Cardiac muscle cell (in vitro differentiated cells and primary cell): Measurements from ENCODE around the gene RNF13. TPM values are rescaled to one million over a fixed set of nuclear protein-coding genes. Genes with fewer than 3 reads are reported as not detected.

Experiments used
- DNase-seq, 2 donors: peaks; one replicate each; pipeline versions ENCODE4 v3.0.0 to v3.0.0-alpha.2; 2010 to 2017; ENCODE audit warnings: low read depth in 1 of 2, low spot score in 1 of 2
- H3K27ac ChIP-seq: fragments of 200-600 bp; sonication (generic); 2 replicates; pipeline ENCODE4 v1.5.1; 2016
- H3K27me3 ChIP-seq: fragments of 200-600 bp; sonication (generic); 2 replicates; pipeline ENCODE4 v1.6.0; 2016; ENCODE audit warnings: control low read depth
- H3K36me3 ChIP-seq: fragments of 200-600 bp; sonication (generic); 2 replicates; pipeline ENCODE4 v1.5.1; 2016; ENCODE audit warnings: control low read depth
- H3K4me1 ChIP-seq: fragments of 200-600 bp; sonication (generic); 2 replicates; pipeline ENCODE4 v1.8.1; 2017; ENCODE audit warnings: low read depth, mild to moderate bottlenecking, mixed run types
- H3K4me3 ChIP-seq: fragments of 200-600 bp; sonication (generic); 2 replicates; pipeline ENCODE4 v1.5.1; 2016; ENCODE audit warnings: mild to moderate bottlenecking
- H3K9me3 ChIP-seq: fragments of 200-600 bp; sonication (generic); 2 replicates; pipeline ENCODE4 v1.5.1; 2017; ENCODE audit warnings: low read depth, mild to moderate bottlenecking, control low read depth
- polyA plus RNA-seq: library from polyadenylated mRNA; unstranded; fragments of >200 nt; fragmentation: Nextera tagmentation; extraction: Ambion mirVana; gene quantifications from 2 replicates; pipeline ENCODE4 v1.2.1, GENCODE V29; 2016
- total RNA-seq: library from RNA; depleted of rRNA; stranded (reverse); fragments of >200 nt; gene quantifications from 2 replicates; pipeline ENCODE4 v1.2.3, GENCODE V29; 2016
- TF ChIP-seq, protein P1 (sequence below): IDR thresholded peaks from 2 replicates; pipeline ENCODE4 v1.5.1; 2012; ENCODE audit warnings: low read depth, mild to moderate bottlenecking, low read length

RNF13 gene
- total and polyA plus RNA-seq, 2 experiments from 2014 or later: 15.9 to 44.7 TPM

DNA sequence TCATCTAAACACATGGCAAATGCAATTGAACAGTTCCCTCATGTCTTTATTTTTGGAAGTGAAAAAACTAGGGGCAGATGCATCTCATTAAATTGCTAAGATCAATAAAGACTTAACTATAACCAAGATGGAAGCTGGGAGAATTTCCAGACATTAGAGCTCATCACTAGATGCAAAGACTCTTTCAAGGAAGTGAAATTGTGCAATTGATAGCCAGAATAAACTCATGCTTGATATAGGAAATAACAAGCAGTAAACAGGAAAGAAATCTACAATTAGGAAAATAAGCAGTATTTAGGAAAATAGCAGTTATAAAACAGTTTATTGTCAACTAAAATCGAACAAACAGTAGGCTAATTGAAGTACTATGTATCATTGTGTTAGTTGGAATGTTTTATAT, 11.8 kb upstream of the RNF13 start:
- H3K36me3 ChIP-seq: no peaks in the 10 kb centered on the region
- DNase-seq: no peak
- H3K27me3 ChIP-seq: no peaks in the 10 kb centered on the region
- no peak overlapping the region for H3K27ac ChIP-seq
- TF ChIP-seq, protein P1, sequence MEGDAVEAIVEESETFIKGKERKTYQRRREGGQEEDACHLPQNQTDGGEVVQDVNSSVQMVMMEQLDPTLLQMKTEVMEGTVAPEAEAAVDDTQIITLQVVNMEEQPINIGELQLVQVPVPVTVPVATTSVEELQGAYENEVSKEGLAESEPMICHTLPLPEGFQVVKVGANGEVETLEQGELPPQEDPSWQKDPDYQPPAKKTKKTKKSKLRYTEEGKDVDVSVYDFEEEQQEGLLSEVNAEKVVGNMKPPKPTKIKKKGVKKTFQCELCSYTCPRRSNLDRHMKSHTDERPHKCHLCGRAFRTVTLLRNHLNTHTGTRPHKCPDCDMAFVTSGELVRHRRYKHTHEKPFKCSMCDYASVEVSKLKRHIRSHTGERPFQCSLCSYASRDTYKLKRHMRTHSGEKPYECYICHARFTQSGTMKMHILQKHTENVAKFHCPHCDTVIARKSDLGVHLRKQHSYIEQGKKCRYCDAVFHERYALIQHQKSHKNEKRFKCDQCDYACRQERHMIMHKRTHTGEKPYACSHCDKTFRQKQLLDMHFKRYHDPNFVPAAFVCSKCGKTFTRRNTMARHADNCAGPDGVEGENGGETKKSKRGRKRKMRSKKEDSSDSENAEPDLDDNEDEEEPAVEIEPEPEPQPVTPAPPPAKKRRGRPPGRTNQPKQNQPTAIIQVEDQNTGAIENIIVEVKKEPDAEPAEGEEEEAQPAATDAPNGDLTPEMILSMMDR: no peak
- no peaks in the 10 kb centered on the region for H3K9me3 ChIP-seq
- H3K4me3 ChIP-seq: no peak overlapping the region
- H3K4me1 ChIP-seq: no peaks in the 10 kb centered on the region

- no peaks in the 10 kb centered on the region for H3K36me3 ChIP-seq
- H3K27ac ChIP-seq: no peak overlapping the region
- no peaks in the 10 kb centered on the region for H3K4me1 ChIP-seq
- TF ChIP-seq, protein P1: no peak
- H3K9me3 ChIP-seq: no peaks in the 10 kb centered on the region
- no peaks in the 10 kb centered on the region for H3K27me3 ChIP-seq
- no peak for DNase-seq
- H3K4me3 ChIP-seq: no peak overlapping the region
Observed at GRCh38 chr3:149801639-149802038, 11.4 kb upstream of the RNF13 start.

GRCh38 chr3:149806171-149806778, 6.7 kb upstream of the RNF13 start:
- DNase-seq: no peak

GRCh38 chr3:149808209-149808829, 4.7 kb upstream of the RNF13 start:
- Histone ChIP-seq H3K4me1 (no peaks in the 10 kb centered on the region), H3K4me3 (no peak overlapping the region), H3K9me3 (no peaks in the 10 kb centered on the region), H3K27me3 (no peaks in the 10 kb centered on the region), H3K27ac (no peak overlapping the region), H3K36me3 (no peaks in the 10 kb centered on the region)
- DNase-seq: peak; percentile 76 to 84
- TF ChIP-seq, protein P1: peak; percentile 87

More at GRCh38 chr3:149806171-149806778, 6.7 kb upstream of the RNF13 start:
- Histone ChIP-seq H3K9me3 (no peaks in the 10 kb centered on the region), H3K36me3 (no peaks in the 10 kb centered on the region), H3K27ac (no peak overlapping the region), H3K4me1 (no peaks in the 10 kb centered on the region), H3K4me3 (no peak overlapping the region), H3K27me3 (no peaks in the 10 kb centered on the region)
- TF ChIP-seq, protein P1: no peak

DNA sequence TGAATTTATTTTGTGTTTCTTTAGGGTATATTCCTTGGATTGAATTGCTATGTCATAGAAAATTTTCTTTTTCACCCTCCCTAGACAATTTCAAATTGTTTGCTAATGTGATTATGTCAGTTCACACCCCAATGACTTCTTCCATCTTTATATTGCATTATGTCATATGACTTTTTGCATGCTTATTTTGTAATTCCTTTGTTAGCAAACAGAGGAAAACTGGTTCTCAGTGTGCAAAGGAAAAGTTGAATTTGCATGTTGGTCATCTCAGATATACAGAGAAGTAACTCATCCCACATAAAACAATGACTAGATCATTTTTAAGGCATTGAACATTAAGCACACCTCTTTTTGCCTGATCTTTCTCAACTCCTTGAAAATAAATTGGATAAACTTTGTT, 3.3 kb upstream of the RNF13 start:
- no peaks in the 10 kb centered on the region for H3K36me3 ChIP-seq
- TF ChIP-seq, protein P1: no peak
- peaks cover 7% of the 10 kb centered on the region for H3K4me1 ChIP-seq
- H3K4me3 ChIP-seq: no peak overlapping the region
- DNase-seq: no peak
- no peaks in the 10 kb centered on the region for H3K9me3 ChIP-seq
- H3K27ac ChIP-seq: no peak overlapping the region
- no peaks in the 10 kb centered on the region for H3K27me3 ChIP-seq
